Liver (tissue), 3 donors: ENCODE results near the gene CAMK1D.

Source experiments
- CTCF ChIP-seq: fragments of 150-350 bp; IDR thresholded peaks from 2 replicates; pipeline ENCODE4 v1.5.1; 2017; ENCODE audit warnings: improper control_type of control experiment, low read depth, low read length; ENCODE audit not compliant: missing input control
- TAF1 ChIP-seq: conservative IDR thresholded peaks from 2 replicates; pipeline ENCODE4 v1.6.1; 2016; ENCODE audit warnings: antibody characterized with exemption, mild to moderate bottlenecking
- donor health status: healthy.
- donor health status: healthy.

DNA sequence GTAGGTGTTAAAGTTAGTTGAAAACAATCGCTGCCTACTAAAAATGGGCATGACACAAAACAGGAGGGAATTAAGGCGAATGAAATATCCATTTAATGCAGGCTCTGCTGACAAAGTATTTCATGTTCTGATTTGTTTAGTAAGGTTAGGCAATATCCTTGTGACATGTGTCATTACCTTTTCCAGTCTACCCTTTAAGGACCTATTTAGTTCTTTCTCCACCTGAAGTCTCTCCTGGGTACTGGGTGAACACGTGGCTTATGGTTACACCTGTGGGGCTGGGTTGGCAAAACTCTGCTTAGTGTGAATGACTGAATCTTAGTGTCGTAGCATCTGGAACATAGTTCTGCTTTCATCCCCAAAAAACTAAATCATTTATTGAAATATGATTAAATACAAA, 338.6 kb downstream of the CAMK1D start:
- TF ChIP-seq TAF1, result no peak
- TF ChIP-seq CTCF, result no peak
